Right atrium auricular region (tissue), 2 donors: ENCODE results near the gene MS4A15. TPM values are rescaled to one million over a fixed set of nuclear protein-coding genes. Genes with fewer than 3 reads are reported as not detected.

ENCODE experiments used
- DNase-seq: peaks from one replicate; pipeline ENCODE4 v3.0.0-alpha.2; 2019; ENCODE audit warnings: low spot score
- H3K27ac ChIP-seq, 2 donors: fragments of 200-600 bp; sonication (generic); 1 replicate in 1 of 2; 2 replicates in 1 of 2; pipeline ENCODE4 v1.5.1; 2016 to 2019
- H3K27me3 ChIP-seq, 2 donors: fragments of 200-600 bp; sonication (generic); one replicate each; pipeline versions ENCODE4 v1.5.1 to v1.6.0; 2017 to 2019
- H3K36me3 ChIP-seq: fragments of 200-600 bp; sonication (generic); one replicate; pipeline ENCODE4 v1.5.1; 2016
- H3K4me1 ChIP-seq, 2 donors: fragments of 200-600 bp; sonication (generic); one replicate each; pipeline versions ENCODE4 v1.5.1 to v1.6.0; 2017 to 2019
- H3K4me3 ChIP-seq, 2 donors: fragments of 200-600 bp; sonication (generic); 1 replicate in 1 of 2; 2 replicates in 1 of 2; pipeline ENCODE4 v1.5.1; 2017 to 2019; ENCODE audit warnings: mild to moderate bottlenecking in 1 of 2, moderate library complexity in 1 of 2
- H3K9me3 ChIP-seq, 2 donors: fragments of 200-600 bp; sonication (generic); one replicate each; pipeline ENCODE4 v1.5.1; 2019
- CTCF ChIP-seq, 2 donors: fragments of 200-600 bp; sonication (generic); IDR thresholded peaks; one replicate each; pipeline ENCODE4 v1.5.1; 2019; ENCODE audit warnings: antibody characterized with exemption in 2 of 2
- total RNA-seq, 2 donors: library from RNA; depleted of rRNA; stranded (reverse); fragments of >200 nt; gene quantifications; one replicate each; pipeline ENCODE4 v1.1.0, GENCODE V29; 2016

MS4A15 gene
- total RNA-seq, 2 donors from 2014 or later: not detected

- Histone ChIP-seq H3K36me3 (no peaks in the 10 kb centered on the region), H3K27ac (no peak overlapping the region), H3K9me3 (no peaks in the 10 kb centered on the region), H3K4me1 (peaks cover 0 to under 1% of the 10 kb centered on the region in 2 donors), H3K4me3 (no peak overlapping the region), H3K27me3 (no peaks in the 10 kb centered on the region)
- no peak for TF ChIP-seq CTCF (IDR thresholded peaks at IDR 0.05)
- DNase-seq: no peak
Measured at GRCh38 chr11:60769811-60770210, 13.1 kb downstream of the MS4A15 start.

- Histone ChIP-seq H3K36me3 (no peaks in the 10 kb centered on the region), H3K27me3 (no peaks in the 10 kb centered on the region), H3K27ac (no peak overlapping the region), H3K4me3 (no peak overlapping the region), H3K4me1 (peaks cover 0 to 14% of the 10 kb centered on the region in 2 donors), H3K9me3 (no peaks in the 10 kb centered on the region)
- DNase-seq: no peak
- TF ChIP-seq CTCF (IDR thresholded peaks at IDR 0.05): no peak
Measured at GRCh38 chr11:60771146-60771545, 14.5 kb downstream of the MS4A15 start.

GRCh38 chr11:60771879-60772525 is 15.3 kb downstream of the MS4A15 start:
- TF ChIP-seq CTCF (IDR thresholded peaks at IDR 0.05): no peak
- DNase-seq: no peak
- H3K9me3 ChIP-seq: no peaks in the 10 kb centered on the region
- H3K27ac ChIP-seq: no peak overlapping the region
- H3K27me3 ChIP-seq: no peaks in the 10 kb centered on the region
- H3K4me1 ChIP-seq: peaks cover 0 to 14% of the 10 kb centered on the region in 2 donors
- H3K36me3 ChIP-seq: no peaks in the 10 kb centered on the region
- H3K4me3 ChIP-seq: no peak overlapping the region

- no peak overlapping the region for H3K27ac ChIP-seq
- no peak for DNase-seq
- TF ChIP-seq CTCF (IDR thresholded peaks at IDR 0.05): no peak
- H3K27me3 ChIP-seq: no peaks in the 10 kb centered on the region
- no peaks in the 10 kb centered on the region for H3K36me3 ChIP-seq
- H3K4me1 ChIP-seq: peaks cover 0 to 14% of the 10 kb centered on the region in 2 donors
- no peak overlapping the region for H3K4me3 ChIP-seq
- no peaks in the 10 kb centered on the region for H3K9me3 ChIP-seq
Measured at GRCh38 chr11:60772666-60773065, 16.0 kb downstream of the MS4A15 start.

- Histone ChIP-seq H3K4me3 (no peak overlapping the region), H3K27ac (no peak overlapping the region), H3K27me3 (no peaks in the 10 kb centered on the region), H3K9me3 (no peaks in the 10 kb centered on the region), H3K36me3 (no peaks in the 10 kb centered on the region), H3K4me1 (peaks cover 0 to 14% of the 10 kb centered on the region in 2 donors)
- no peak for TF ChIP-seq CTCF (IDR thresholded peaks at IDR 0.05)
- no peak for DNase-seq
Measured at GRCh38 chr11:60774726-60775125, 18.1 kb downstream of the MS4A15 start.
